ENCODE results near the gene FARP1. TPM values are rescaled to one million over a fixed set of nuclear protein-coding genes. Genes with fewer than 3 reads are reported as not detected.

The FARP1 gene
- total and polyA plus RNA-seq, 2 of the 8 experiments (the other 6 are each of a cell fraction or from before 2014, with no cell fraction given): 24.7 to 104 TPM

- ChIA-PET CTCF (ENCODE audit: partially characterized antibody) (interaction anchor here (0.9 to 2.7 kb wide), 6 partner anchors 9 to 585 kb away, joined by 3 to 14 read pairs (median 4); no protein-coding TSS in a partner anchor), POLR2A (ENCODE audit: partially characterized antibody) (interaction anchor here (1.4 to 1.6 kb wide), 2 partner anchors 9 kb away, joined by 3 to 4 read pairs; no protein-coding TSS in a partner anchor)
- no peak overlapping the region for H4K5ac ChIP-seq (ENCODE audit: insufficient read length, low read depth, low read length)
- H3K56ac ChIP-seq (replicated peaks; ENCODE audit: insufficient read length, low read depth, low read length): no peak overlapping the region
- FAIRE-seq (no peak), DNase-seq (ENCODE audit: low read depth in 1 of 2, low spot score in 2 of 2) (no peak)
- no peaks in the 10 kb centered on the region for H3K79me1 ChIP-seq (ENCODE audit: low read depth, low read length)
- WGBS, 2 experiments (ENCODE audit: extremely low coverage in 1 of 2, insufficient coverage in 1 of 2, insufficient read length in 1 of 2, insufficient replicate concordance in 2 of 2, low coverage in 1 of 2, low lambda C conversion rate in 2 of 2, missing lambda C conversion rate in 1 of 2): 92% methylated on average over 18 of the region's 21 CpGs; no CpG with 5 or more reads in 1 of the 2 experiments
- no peak overlapping the region for H3K23ac ChIP-seq (ENCODE audit: insufficient read length)
- H3K18ac ChIP-seq (ENCODE audit: extremely low read depth, low read length): no peak overlapping the region
- H3K4ac ChIP-seq (replicated peaks; ENCODE audit: insufficient read length, low read depth, low read length): no peak overlapping the region
- H4K8ac ChIP-seq (ENCODE audit: extremely low read depth, insufficient read depth, low read length): no peak overlapping the region
- H3K14ac ChIP-seq (ENCODE audit: insufficient read length): no peak overlapping the region
- no peak overlapping the region for H2BK15ac ChIP-seq (ENCODE audit: low read length)
- no peak overlapping the region for H2BK12ac ChIP-seq (ENCODE audit: low read depth, low read length)
- H2BK5ac ChIP-seq (ENCODE audit: low read depth, low read length): no peak overlapping the region
- no peak overlapping the region for H2AFZ ChIP-seq (ENCODE audit: low read length)
- H3K79me2 ChIP-seq (ENCODE audit: control insufficient read depth in 1 of 2, insufficient read depth in 2 of 2, low read length in 2 of 2): no peaks in the 10 kb centered on the region
- no peak overlapping the region for H3K4me2 ChIP-seq (ENCODE audit: insufficient read depth in 1 of 2, low read depth in 2 of 2, low read length in 2 of 2)
- no peak overlapping the region for H4K91ac ChIP-seq (replicated peaks; ENCODE audit: insufficient read length, low read length)
- H3K27ac ChIP-seq (ENCODE audit: low read depth, low read length): no peak overlapping the region
- H3K27me3 ChIP-seq (replicated peaks in 1 of 4; ENCODE audit: control insufficient read depth in 3 of 4, extremely low read depth in 1 of 4, insufficient read depth in 3 of 4, low read length in 3 of 4): no peaks in the 10 kb centered on the region
- no peaks in the 10 kb centered on the region for H3K23me2 ChIP-seq (ENCODE audit: low read depth, low read length)
- H3K9ac ChIP-seq (replicated peaks in 1 of 4; ENCODE audit: extremely low read depth in 1 of 4, low read depth in 3 of 4, low read length in 3 of 4): no peak overlapping the region
- no peak overlapping the region for H2BK20ac ChIP-seq (ENCODE audit: low read length)
- peaks cover 0 to 6% (median 2%) of the 10 kb centered on the region in 4 experiments; a peak in 3 of 7 replicates for H3K4me1 ChIP-seq (replicated peaks in 1 of 4; ENCODE audit: control insufficient read depth in 3 of 4, insufficient read depth in 4 of 4, low read length in 3 of 4)
- H3K9me3 ChIP-seq (ENCODE audit: insufficient read depth in 2 of 2, low read depth in 1 of 2, low read length in 1 of 2): no peaks in the 10 kb centered on the region
- no peak overlapping the region for H2BK120ac ChIP-seq (replicated peaks; ENCODE audit: low read depth, low read length)
- H4K20me1 ChIP-seq (replicated peaks in 1 of 2; ENCODE audit: control insufficient read depth in 1 of 2, insufficient read depth in 2 of 2, low read length in 2 of 2): peaks cover 3 to 4% of the 10 kb centered on the region in 2 experiments
- peaks cover 0 to 6% (median 2%) of the 10 kb centered on the region in 4 experiments; a peak in 5 of 8 replicates for H3K36me3 ChIP-seq (ENCODE audit: control insufficient read depth in 2 of 4, insufficient read depth in 4 of 4, low read length in 3 of 4)
- no peak overlapping the region for H2AK5ac ChIP-seq (ENCODE audit: low read depth, low read length)
- H3K4me3 ChIP-seq (ENCODE audit: extremely low read depth in 1 of 4, insufficient read depth in 2 of 4, low read depth in 3 of 4, low read length in 4 of 4): no peak overlapping the region
- TF ChIP-seq CBX5 (IDR thresholded peaks at IDR 0.05; ENCODE audit: low read depth, low read length) (no peak), CBX8 (IDR thresholded peaks at IDR 0.05; ENCODE audit: borderline replicate concordance, low read depth, low read length) (no peak), EGR1 (IDR thresholded peaks at IDR 0.05; ENCODE audit: borderline replicate concordance, low read depth, low read length) (no peak), MAX (IDR thresholded peaks at IDR 0.05) (no peak), CEBPB (IDR thresholded peaks at IDR 0.05; ENCODE audit: low read depth, low read length) (no peak), JUN (IDR thresholded peaks at IDR 0.05; ENCODE audit: low read depth, low read length) (no peak), JUND (IDR thresholded peaks at IDR 0.05; ENCODE audit: low read length) (no peak), SIX5 (IDR thresholded peaks at IDR 0.05; ENCODE audit: low read depth, low read length) (no peak), NRF1 (IDR thresholded peaks at IDR 0.05; ENCODE audit: low read depth, low read length) (no peak), CREB1 (IDR thresholded peaks at IDR 0.05) (no peak), PHF8 (conservative IDR thresholded peaks at IDR 0.05; ENCODE audit: low read depth, low read length) (no peak), TEAD4 (IDR thresholded peaks at IDR 0.05; ENCODE audit: low read depth, low read length) (no peak), ASH2L (IDR thresholded peaks at IDR 0.05; ENCODE audit: low read length) (no peak), GTF2F1 (IDR thresholded peaks at IDR 0.05; ENCODE audit: borderline replicate concordance, low read depth, low read length) (no peak)
Observed at GRCh38 chr13:98441056-98441676, 298.3 kb downstream of the FARP1 start.

Measured in H1 (cell line).